NT2/D1 (cell line): ENCODE data around the gene CELF4.

Source experiments
- YY1 ChIP-seq: IDR thresholded peaks from 2 replicates; pipeline ENCODE4 v1.6.1; 2011; ENCODE audit not compliant: insufficient read length, insufficient read depth
- ZNF274 ChIP-seq: IDR thresholded peaks from 2 replicates; pipeline ENCODE4 v1.6.1; 2011; ENCODE audit warnings: mild to moderate bottlenecking, low read depth, low read length

DNA sequence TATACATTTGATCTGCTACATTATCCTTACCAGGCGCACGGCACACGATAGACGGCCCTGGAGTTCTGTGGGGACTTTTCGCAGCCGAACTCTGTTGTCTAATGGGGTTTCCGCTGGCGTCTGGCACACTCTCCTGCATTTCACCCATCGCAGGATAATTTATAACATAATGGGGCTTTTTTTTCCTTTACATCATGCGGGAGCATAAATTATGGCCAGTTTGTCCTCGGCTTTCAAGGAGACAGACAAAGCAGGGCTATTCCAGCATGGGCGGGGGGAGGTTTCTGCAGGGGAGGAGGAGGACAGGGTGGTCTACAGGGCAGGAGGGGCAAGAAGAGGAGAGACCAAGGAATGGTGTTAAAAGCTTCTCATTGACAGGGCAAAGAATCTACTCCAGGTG, 279.8 kb downstream of the CELF4 start:
- TF ChIP-seq YY1 (no peak), ZNF274 (no peak)
